Stimulated activated CD8-positive, alpha-beta memory T cell treated with anti-CD3 and anti-CD28 coated beads, Interleukin-12 subunit alpha, Interleukin-12 subunit beta, amount 100 ng/mL, for 4 hours (primary cell): ENCODE measurements around the gene NRG3.

ENCODE experiments used
- DNase-seq: peaks from one replicate; pipeline ENCODE4 v3.0.0-alpha.2; 2020; ENCODE audit warnings: low read depth

Gene NRG3

DNA sequence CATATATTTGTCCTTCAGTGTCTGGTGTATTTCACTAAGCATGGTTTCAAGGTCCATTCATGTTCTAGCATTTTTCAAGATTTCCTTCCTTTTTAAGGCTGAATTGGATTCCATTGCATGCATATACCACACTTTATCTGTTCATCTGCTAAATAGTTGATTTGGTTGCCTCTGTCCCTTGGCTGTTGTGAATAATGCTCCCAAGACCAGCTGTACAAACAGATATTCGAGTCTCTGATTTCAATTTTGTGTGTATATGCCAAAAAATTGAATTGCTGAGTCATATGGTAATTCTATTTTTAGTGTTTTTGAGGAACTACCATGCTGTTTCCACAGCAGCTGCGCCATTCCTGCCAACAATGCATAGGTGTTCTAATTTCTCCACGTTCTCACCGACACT is 216.4 kb downstream of the NRG3 start:
- no peak for DNase-seq

DNA sequence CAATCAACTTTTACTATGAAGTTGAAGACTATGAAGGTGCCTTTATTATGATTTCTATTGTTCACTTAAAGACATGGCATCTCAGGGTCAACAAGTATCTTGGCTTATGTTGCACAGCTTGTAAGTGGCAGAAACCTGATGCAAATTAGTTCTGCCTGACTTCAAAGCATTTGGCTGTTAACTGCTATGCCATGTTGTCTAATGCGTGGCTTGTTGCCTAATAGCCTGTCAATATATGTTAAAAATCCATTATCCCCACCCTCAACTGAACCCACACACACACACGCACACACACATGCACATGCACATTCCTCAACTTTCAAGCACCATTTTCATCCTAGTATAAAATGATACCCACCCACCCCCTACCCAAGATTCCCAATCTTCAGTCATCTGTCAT is 217.1 kb downstream of the NRG3 start:
- no peak for DNase-seq

DNA sequence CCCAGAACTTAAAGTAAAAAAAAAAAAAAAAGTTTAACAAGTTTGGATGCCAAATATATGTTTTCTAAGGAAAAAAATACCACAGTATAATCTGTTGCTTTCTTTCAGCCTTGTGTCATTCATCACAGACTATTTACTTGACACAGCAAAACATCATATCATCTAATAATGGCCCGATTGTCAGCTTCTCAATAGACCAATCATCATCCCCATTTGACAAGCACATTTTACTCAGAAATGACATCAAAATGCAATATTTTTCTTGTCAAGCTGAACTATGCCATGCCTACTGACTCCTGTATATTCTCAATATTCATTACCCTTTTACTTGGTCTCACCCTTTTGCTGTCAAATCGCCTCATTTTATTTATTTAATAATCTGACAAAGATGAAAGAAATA is 249.7 kb downstream of the NRG3 start:
- DNase-seq, result no peak

DNA sequence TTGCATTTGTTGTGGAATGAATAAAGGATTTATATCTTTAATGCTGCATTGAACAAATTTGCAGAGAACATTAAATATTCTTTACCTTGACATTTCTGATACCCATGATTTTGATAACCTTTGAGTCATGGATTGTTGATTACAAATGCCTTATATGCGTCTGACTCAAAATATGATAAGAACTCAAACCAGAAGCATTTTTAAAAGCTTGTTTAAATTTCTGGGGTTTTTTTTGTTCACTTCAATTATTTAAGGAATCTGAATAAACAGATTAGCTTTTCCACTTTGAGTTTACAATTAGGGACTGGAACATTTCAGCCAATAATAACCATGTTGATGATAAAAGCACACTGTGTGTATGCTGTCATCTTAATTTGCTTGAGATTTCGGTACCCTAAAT is 253.5 kb downstream of the NRG3 start:
- no peak for DNase-seq

DNA sequence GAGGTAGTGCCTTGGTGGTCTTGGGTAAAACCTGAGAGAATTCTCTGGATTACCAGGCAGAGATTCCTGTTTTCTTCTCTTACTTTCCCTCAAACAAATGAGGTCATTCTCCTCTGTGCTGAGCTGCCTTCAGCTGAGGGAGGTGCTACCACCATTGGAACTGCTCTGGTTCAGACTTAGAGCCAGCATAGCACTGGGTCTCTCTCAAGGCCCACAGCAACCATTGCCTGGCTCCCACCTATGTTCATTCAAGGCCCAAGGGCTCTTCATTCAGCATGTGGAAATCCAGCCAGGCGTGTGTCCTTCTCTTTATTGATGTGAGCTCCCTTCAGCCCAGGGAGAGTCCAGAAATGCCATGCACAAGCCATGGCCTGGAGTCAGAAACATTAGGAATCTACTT is 261.1 kb downstream of the NRG3 start:
- DNase-seq, result no peak

DNA sequence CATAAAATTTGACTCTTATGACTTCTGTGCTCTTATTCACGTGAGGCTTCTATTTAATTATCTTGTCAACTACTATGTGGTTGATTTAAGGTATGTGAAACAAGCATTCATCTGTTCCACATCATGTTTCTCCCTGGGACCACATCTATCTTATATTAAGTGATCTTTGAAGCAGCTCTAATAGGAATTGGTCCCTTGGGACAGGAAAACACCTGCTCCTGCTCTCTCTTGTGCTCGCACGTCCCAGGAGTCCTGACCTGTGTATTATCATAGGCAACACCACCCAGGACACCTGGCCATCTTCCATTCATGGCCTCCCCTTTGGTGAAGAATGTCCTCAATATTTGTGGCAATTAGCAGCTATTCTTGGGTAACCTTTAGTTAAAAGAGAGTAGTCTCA is 269.2 kb downstream of the NRG3 start:
- no peak for DNase-seq

DNA sequence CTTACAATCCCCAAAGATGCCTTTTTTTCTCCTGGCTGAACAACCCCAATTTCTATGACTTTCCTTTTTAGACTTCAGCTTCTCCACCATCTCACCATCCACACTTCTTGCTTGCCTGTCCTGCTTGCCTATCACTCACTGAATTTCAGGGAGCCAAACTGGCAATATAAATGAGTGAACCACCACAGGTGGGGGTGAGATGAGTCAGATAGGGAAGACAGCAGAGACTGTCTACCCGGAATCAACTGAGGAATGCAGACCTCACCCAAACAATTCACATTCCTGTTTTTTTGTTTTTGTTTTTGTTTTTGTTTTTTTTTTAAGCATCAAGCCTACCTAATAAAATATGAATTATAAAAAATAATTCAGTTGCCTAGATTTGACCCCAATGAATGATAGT is 273.8 kb downstream of the NRG3 start:
- DNase-seq, result no peak

DNA sequence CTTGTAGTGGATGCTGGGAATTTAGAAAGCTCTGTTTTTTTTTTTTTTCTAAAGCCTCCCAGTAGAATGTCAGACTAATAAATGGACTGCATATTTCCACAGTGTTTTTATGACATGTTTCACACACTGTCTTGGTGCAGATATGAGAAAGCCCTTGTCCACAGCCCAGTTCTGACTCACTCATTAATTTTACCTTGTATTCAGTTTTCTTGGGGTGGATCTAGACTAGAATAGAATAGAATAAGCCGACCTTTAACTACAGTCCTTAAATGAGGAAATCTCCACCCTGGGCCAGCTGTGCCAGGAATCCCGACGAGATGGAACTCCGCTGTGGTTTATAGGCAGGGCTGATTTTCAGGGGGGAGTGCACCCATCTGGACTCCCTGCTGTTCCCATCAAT is 274.7 kb downstream of the NRG3 start:
- DNase-seq, result no peak

DNA sequence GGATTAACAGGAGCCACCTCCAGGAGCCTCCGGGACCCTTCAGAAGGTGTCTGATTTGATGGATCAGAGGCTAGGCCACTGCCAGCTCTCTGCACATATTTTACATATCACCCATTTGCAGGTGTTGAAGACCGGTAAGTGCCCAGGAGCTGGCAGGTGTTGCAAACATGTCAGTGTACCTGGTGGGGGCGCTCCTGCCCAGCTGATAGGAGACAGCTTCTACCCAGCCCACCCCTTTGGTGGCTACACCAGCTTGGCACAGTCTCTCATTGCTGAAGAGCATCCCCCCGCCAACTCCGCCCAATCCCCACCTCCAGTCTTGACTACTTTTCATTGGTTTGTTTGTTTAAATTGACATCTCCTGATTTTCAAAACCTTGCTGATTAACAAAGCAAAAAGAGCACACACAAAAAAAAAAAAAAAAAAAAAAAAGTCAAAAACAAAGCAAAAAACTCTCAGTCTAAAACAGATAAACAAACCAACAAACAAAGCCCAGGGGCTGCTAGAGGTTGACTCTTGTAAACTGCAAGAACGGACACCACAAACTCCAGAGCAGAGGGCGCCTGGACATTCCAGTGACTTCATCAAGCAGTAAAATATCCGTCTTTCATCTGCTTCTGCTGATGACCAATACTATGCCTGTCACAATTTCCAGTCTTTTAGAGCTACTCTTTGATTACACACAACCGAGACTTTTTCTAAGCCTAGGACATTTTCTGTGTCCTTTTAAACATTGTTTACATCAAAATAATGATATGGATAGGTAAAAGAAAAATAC is 275.3 kb downstream of the NRG3 start:
- DNase-seq, result no peak

DNA sequence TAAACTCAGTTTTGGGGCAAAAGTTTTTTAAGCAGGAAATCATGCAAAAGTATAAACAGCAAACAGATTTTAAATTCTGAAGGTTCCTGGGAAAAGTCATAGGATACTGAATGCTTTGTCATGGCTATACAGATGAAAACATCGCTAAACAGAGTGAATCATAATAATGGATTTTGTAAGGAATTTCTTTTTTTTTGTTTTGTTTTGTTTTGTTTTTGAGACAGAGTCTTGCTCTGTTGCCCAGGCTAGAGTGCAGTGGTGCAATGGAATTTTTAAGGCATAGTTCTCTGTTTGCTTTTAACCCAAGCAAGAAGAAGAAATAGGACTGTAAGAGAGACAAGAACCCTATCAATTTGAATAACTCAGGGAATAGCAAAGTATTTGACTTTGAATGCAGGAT is 285.3 kb downstream of the NRG3 start:
- no peak for DNase-seq

DNA sequence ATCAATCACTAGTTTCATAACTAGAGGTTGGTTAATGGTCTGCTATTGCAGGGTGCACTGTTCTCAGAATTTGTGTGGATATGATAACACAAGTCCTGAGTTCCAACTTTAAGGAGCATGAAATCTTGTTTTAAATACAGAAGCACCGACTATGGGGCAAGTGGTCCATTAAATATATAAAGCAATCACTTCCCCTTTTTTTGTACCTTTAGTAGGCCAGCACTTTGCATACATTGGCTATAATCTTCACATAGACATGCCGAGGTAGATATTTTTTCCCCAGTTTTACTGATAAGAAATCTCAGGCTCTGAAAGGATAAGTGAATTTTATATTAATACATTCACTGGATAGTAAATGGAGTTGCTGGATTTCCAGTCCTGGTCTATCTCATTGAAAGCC is 286.3 kb downstream of the NRG3 start:
- DNase-seq, result no peak

DNA sequence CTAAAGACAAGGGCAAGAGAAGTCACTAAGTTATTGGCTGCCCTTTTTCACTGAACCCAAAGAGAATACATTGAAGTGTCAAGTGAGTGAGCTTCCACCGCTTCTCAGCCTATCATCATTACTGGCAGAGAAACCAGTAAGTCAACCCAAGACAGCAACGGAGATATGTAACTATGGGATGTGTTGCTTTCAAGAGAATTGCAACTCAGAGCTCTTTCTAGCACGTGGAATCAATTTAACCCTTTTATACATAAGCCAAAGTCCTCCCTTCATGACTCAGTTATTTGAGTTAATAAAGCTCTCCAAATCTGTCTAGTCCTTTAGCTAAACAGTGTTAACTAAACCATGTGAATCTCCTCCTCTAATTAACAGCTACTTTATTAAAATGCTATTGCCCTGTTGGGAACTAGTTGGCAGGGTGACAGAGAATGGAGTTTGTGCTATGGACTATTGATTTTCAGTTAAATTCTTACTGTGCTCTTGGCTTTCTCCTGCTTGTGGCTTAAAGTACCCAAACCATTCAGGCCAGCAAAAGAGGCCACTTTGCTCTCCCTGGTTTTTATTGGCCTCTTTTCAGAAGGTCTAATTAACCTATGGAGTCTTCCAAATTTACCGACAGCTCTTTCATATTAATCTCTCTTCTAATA is 287.7 kb downstream of the NRG3 start:
- DNase-seq, result no peak

DNA sequence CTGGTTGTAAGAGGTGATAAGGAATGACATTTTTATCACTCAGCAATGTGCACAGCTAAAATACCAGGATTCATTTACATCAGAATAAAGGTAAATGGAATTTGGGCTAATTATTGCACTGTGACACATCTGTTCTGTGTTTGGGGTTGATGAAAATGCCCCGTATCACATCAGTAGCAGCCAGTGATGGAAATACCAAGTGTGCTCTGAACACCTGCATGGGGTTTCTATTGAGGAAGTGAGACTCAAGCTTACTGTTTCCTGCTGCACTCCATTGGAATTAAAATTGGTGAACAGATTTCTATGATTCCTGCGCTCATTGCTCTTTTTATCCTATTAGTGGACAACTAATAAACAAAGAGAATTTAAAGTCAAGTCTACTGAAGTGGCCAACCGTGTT is 296.9 kb downstream of the NRG3 start:
- DNase-seq, result no peak

DNA sequence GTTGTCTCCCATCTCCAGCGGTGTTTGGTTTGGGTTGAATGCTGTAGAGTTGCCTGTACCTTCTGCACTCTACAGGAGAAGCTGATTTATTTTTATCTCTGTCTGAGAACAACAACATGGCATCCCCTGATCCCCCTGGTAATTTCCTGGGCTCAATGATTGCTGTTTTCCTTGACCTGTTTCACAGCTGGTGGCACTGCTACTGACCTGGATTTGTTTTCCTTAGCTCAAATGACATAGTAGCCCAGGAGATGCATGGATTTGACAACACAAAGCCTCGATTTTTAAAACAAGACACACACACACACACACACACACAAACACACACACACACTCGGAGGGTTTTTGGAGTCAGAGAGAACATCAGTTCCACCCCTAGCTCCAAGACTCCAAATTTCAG is 301.6 kb downstream of the NRG3 start:
- no peak for DNase-seq

DNA sequence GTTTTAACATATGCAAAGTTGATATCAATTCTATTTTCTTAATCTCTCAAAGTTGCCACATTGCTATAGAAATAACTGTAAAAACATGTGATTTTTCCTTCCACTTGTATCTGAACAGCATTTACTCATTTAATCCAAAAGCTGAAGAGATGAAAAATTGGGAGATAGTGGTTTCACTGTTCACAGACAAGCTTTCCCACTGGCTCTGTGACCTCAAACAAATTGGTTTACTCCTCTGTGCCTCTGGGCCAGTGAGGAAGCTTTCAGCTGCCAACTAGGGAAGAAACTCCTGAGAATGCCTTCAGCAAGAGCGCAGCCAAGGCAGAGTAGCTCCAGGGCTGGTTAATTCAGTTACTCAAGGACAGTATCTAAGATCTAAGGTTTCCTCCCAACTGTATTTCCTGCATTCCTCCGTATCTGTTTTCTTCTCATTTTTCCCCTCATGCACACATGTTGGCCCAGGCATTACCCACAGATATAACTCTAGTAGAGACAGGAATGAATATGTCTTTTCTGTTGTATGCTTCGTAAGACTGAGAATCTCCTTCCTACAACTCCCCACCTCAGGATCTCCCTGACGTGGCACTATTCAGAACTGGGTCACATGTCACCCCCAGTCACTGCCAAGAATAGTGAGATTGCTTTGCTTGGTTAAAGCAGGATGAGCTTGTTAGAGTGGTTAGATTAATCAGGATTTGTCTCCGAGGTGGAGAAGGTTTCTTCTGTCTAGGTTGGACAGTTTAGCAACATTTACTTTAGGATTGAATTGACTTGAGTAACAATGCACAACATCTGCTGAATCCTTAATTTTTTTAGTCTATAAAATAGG is 315.7 kb downstream of the NRG3 start:
- DNase-seq, result no peak

DNA sequence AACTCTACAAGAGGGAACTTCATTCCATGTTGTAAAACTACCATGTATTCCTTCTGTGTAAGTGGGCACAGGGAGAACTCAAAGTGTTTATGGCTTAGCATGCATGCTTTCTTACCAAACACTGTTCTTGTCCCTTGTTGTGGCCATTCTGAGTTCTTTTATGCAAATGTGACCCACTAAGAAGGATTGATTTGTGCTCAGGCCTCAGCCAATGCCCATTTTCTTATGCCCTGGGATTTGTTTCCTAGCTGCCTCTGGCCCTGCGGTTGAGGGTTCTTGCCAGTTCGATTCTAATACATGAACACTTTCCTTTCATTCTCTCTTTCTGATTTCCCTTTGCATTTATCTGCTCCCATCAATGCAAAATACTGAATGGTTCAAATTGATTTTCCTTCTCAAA is 316.7 kb downstream of the NRG3 start:
- DNase-seq, result no peak

DNA sequence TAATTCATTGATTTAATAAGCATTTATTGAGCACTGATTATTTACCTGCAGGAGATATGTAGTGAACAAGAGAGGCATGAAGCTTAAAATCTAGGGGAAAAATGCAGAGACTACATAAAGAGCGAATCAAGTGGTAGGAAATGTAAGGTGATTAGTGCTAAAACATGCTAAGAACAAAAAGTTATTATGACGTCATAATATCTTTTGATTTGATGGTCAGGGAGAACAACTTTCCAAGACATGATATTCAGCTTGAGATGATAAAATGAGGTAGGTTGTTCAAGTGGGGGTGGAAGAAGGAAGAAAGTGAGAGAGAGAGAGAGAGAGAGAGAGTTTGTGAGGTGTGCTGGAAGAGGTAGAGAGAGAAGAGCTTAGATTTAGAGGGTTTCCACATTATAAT is 317.7 kb downstream of the NRG3 start:
- no peak for DNase-seq

DNA sequence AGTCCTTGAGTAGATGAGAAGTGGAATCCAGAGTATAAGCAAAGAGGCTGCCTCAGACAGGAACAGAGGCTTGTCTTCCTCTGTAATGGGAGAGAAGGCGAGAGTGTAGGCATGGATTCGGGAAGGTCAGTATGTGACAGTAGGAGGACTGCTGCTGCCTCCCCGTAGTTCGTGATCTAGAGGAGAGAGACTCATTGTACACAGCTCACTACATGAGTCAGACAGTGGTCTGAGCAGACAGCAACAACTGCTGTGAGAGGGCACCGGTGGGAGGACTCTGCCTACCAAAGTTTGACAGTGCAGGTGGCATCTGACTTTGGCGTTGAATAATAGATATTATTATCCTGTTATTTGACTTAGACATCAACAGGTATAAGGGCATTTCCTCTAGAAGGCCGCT is 319.4 kb downstream of the NRG3 start:
- DNase-seq, result no peak

DNA sequence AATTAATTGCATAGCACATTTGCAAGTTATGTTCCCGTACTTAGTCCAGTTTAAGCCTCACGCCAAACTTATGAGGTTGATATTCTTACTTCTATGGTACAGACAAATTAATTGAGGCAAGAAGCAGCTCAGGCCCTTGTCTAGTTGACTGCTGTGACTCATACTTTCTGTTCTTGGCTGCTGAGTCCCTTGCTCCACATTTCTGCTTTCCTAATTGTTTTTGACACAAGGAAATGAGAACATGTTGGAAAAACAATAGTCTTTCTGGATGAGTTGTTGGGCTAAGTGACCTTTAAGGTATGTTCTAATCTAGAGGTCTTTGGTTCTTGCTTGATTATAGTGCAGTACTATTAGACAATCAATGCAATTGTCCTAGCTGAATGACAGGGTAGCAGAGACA is 331.8 kb downstream of the NRG3 start:
- DNase-seq, result no peak

DNA sequence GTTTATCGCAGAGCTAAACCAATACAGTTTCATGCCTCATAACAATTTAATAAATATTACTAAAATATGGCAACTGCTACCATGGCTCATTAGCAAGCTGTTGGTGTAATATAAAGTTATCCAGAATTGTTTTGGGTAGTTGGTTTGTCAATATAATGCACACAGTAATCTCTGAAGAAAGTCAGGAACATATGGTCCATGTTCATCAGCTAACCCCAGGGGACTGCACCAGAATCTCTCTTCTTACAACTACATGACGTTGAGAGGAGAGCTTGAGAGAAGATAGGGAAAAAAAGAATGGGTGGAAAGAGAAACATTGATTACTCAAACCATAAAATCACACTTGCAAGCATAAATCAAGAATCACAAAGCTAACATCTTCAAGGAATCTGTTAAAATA is 333.7 kb downstream of the NRG3 start:
- no peak for DNase-seq

DNA sequence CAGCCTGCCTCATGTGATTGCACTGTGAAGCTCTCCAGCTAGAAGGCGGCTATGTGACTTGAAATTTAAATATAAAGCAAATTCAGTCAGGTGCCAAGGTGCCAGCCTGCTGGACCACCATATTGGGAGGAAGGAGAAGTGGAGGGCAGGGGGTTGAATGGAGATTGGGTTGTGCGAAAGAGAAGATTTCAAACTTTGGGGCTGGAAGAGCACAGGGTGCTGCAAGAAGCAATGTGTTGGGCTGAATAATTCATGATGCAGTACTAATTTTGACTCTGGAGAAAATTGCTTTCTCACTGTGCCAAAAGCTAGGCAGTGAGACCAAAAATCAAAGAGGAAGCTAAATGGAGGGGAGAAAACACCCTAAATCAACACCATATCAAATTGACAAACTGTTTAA is 335.3 kb downstream of the NRG3 start:
- DNase-seq, result no peak

DNA sequence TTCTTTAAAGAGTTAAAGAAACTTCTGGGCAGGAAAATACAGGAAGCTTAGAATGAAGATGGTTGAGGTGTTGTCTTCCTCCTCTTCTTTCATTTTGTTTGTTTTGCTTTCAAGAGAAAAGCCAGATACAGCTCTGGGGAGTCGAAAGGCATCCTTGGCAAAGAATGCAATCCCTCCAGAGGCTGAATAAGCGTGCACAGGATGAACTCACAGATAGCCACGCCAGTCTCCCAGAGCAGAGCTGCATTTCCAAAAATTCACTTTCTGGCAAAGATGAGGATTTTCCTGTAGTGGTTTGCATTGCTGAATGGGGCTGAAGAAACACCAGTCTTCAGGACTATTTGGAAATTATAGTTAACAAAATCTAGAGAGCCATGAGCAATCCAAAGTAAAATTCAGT is 336.4 kb downstream of the NRG3 start:
- no peak for DNase-seq

DNA sequence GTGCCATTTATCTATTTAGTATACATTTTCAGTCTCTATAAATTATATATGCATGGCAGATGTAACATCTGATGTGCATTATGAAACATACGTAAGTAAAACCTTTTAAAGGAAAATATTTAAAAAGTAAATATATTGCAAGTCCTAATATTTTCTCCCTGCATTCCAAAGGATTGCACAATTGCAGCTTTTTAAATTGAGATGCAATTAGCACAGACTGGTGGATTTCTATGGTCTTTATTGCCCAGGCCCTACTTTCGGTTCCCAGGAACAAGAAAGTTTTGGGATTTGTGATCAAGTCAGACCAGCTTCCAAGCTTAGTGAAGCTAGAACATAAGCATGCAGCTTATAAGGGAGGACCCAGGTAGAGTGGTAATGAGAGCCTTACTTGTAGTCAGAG is 337.8 kb downstream of the NRG3 start:
- no peak for DNase-seq
